Adrenal gland (tissue), 12 donors: ENCODE measurements around the gene SULT1C4. TPM values are rescaled to one million over a fixed set of nuclear protein-coding genes. Genes with fewer than 3 reads are reported as not detected.

ENCODE experiments used
- DNase-seq, 7 donors: peaks; one replicate each; pipeline ENCODE4 v3.0.0-alpha.2; 2019 to 2020
- H3K27ac ChIP-seq, 5 donors: fragments of 200-600 bp; sonication (generic) in 4 of 5; 1 replicate in 3 of 5; 2 replicates in 2 of 5; pipeline versions ENCODE4 v1.5.1 to v1.8.0; 2016 to 2020; ENCODE audit warnings: mild to moderate bottlenecking in 1 of 5
- H3K27me3 ChIP-seq: fragments of 200-600 bp; 2 replicates; pipeline ENCODE4 v1.8.0; 2021
- H3K36me3 ChIP-seq, 2 donors: fragments of 200-600 bp; replicated peaks in 1 of 2; 1 replicate in 1 of 2; 2 replicates in 1 of 2; pipeline versions ENCODE4 v1.5.1 to v1.8.0; 2018 to 2022
- H3K4me1 ChIP-seq, 2 donors: fragments of 200-600 bp; replicated peaks in 1 of 2; 1 replicate in 1 of 2; 2 replicates in 1 of 2; pipeline versions ENCODE4 v1.5.1 to v1.8.0; 2018 to 2021
- H3K4me3 ChIP-seq, 4 donors: fragments of 200-600 bp; sonication (generic) in 3 of 4; one replicate each; pipeline ENCODE4 v1.5.1; 2016 to 2018
- H3K9me3 ChIP-seq, 3 donors: fragments of 200-600 bp; sonication (generic) in 1 of 3; replicated peaks in 1 of 3; 1 replicate in 2 of 3; 2 replicates in 1 of 3; pipeline versions ENCODE4 v1.5.1 to v1.8.0; 2016 to 2021
- CTCF ChIP-seq, 6 experiments: fragments of 450-650 bp in 4 of 6; fragments of 200-600 bp in 2 of 6; sonication (generic) in 1 of 6; IDR thresholded peaks; 1 replicate in 5 of 6; 2 replicates in 1 of 6; pipeline versions ENCODE4 v1.5.1 to v1.8.0; 2016 to 2021; ENCODE audit warnings: antibody characterized with exemption in 6 of 6, mild to moderate bottlenecking in 2 of 6, moderate library complexity in 1 of 6
- POLR2A ChIP-seq, 2 donors: fragments of 450-650 bp; IDR thresholded peaks; one replicate each; pipeline ENCODE4 v1.6.1; 2017; ENCODE audit warnings: antibody characterized with exemption in 2 of 2, mild to moderate bottlenecking in 2 of 2, moderate library complexity in 1 of 2
- WGBS, 4 donors: extraction: QIAGEN DNeasy Blood & Tissue Kit in 2 of 4; methylation state at CpG; one replicate each; pipeline versions ENCODE4 v1.1.5 to v1.1.7; 2013 to 2017; 5-methylcytosine and 5-hydroxymethylcytosine counted together
- intact Hi-C, 2 donors: fragments of 100-400 bp; cut with DNase I; formaldehyde crosslinking; loops; one replicate each; pipeline versions ENCODE4 v1.14.1 to v1.15.0; 2022 to 2023
- polyA plus RNA-seq, 3 donors: library from polyadenylated mRNA; stranded (reverse); fragments of 200-250 nt in 2 of 3; fragments of 350-450 nt in 1 of 3; fragmentation: Illumina TruSeq in 1 of 3; extraction: RNeasy Lipid Tissue Mini Kit (QIAGEN cat#74804) in 1 of 3; gene quantifications; one replicate each; pipeline ENCODE4 v1.2.3, GENCODE V29; 2013 to 2014
- total RNA-seq, 9 donors: library from RNA; depleted of rRNA in 4 of 9; stranded (reverse); fragments of >200 nt in 4 of 9; fragments of 120-200 nt in 1 of 9; fragmentation: NEBNext Ultra II Directional in 1 of 9; extraction: Animal tissue kit (Norgen Biotek cat#: 25700) in 1 of 9; gene quantifications; one replicate each; pipeline versions ENCODE4 v1.1.0 to v1.2.4, GENCODE V29; 2013 to 2023
- donor health status: healthy with polysubstance abuse.
- donor health status: Bipolar disorder and iron deficiency.
- donor health status: DM: yes; HTN: yes; CAD: no.
- donor health status: DM: no; HTN: no; CAD: no.
- donor health status: DM: no; HTN: no; CAD: no.
- donor health status: DM: yes; HTN: yes; CAD: no.

The SULT1C4 gene
- total and polyA plus RNA-seq, 12 donors, result 0.34 to 14.4 (median 1.6) TPM

- WGBS, 4 donors, result 92 to 94% (median 93%) methylated on average over 4 of the region's 4 CpGs
- Histone ChIP-seq H3K36me3 (no peaks in the 10 kb centered on the region), H3K27ac (no peak overlapping the region), H3K4me1 (no peaks in the 10 kb centered on the region), H3K9me3 (no peaks in the 10 kb centered on the region), H3K27me3 (no peaks in the 10 kb centered on the region), H3K4me3 (no peak overlapping the region)
- DNase-seq, result no peak
- intact Hi-C loops, result no loop called here
- TF ChIP-seq CTCF (IDR thresholded peaks at IDR 0.05) (no peak), POLR2A (IDR thresholded peaks at IDR 0.05) (no peak)
Measured at GRCh38 chr2:108383146-108383830, 5.5 kb downstream of the SULT1C4 start.

- no peaks in the 10 kb centered on the region for H3K36me3 ChIP-seq
Measured at GRCh38 chr2:108384662-108385393, 7.1 kb downstream of the SULT1C4 start.

GRCh38 chr2:108385411-108386071 lies 7.8 kb downstream of the SULT1C4 start:
- intact Hi-C loops, result no loop called here
- Histone ChIP-seq H3K4me3 (no peak overlapping the region), H3K36me3 (no peaks in the 10 kb centered on the region), H3K4me1 (no peaks in the 10 kb centered on the region), H3K9me3 (no peaks in the 10 kb centered on the region), H3K27ac (no peak overlapping the region), H3K27me3 (no peaks in the 10 kb centered on the region)
- TF ChIP-seq POLR2A (IDR thresholded peaks at IDR 0.05) (no peak), CTCF (IDR thresholded peaks at IDR 0.05) (no peak)
- WGBS, 4 donors, result 64 to 86% (median 72%) methylated on average over 5 of the region's 5 CpGs
- no peak for DNase-seq

More at GRCh38 chr2:108384662-108385393, 7.1 kb downstream of the SULT1C4 start:
- Histone ChIP-seq H3K4me1 (no peaks in the 10 kb centered on the region), H3K27ac (no peak overlapping the region), H3K27me3 (no peaks in the 10 kb centered on the region), H3K9me3 (no peaks in the 10 kb centered on the region), H3K4me3 (no peak overlapping the region)
- WGBS, 4 donors, result 89 to 94% (median 91%) methylated on average over 5 of the region's 5 CpGs
- TF ChIP-seq POLR2A (IDR thresholded peaks at IDR 0.05), result no peak
- TF ChIP-seq CTCF (IDR thresholded peaks at IDR 0.05), result no peak
- intact Hi-C loops, result no loop called here
- no peak for DNase-seq

- Histone ChIP-seq H3K4me3 (no peak overlapping the region), H3K9me3 (peaks cover 0 to 11% (median 0%) of the 10 kb centered on the region in 3 donors), H3K4me1 (no peaks in the 10 kb centered on the region), H3K36me3 (no peaks in the 10 kb centered on the region), H3K27me3 (no peaks in the 10 kb centered on the region), H3K27ac (no peak overlapping the region)
- 85 to 88% (median 87%) methylated on average over 9 of the region's 9 CpGs for WGBS, 4 donors
- no peak for DNase-seq
- TF ChIP-seq POLR2A (IDR thresholded peaks at IDR 0.05), result no peak
- TF ChIP-seq CTCF (IDR thresholded peaks at IDR 0.05), result no peak
- intact Hi-C loops, result no loop called here
Measured at GRCh38 chr2:108388045-108388444, 10.3 kb downstream of the SULT1C4 start.
